ENCODE results near the gene MRPS15.

DNA sequence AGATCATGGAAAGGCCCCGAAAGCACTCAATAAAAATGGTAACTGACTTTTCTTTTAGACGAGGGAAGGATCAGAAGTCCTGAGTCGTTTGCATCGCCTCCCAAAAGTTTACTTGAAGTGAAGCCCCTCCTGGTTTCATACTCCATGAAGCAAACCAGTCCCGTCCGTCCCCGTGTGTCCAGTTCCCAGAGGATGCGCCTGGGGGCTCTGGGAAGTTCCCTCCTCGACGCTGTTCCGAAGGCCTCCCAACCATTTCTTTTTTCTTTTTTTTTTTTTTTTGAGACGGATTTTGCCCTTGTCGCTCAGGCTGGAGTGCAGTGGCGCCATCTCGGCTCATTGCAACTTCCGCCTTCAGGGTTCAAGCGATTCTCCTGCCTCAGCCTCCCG lies 13.3 kb downstream of the MRPS15 start:
- no peak for TF ChIP-seq CTCF (conservative IDR thresholded peaks at IDR 0.05 in 1 of 2, IDR thresholded peaks at IDR 0.05 in 1 of 2; ENCODE audit: extremely low read depth in 1 of 2, insufficient read depth in 1 of 2, low read depth in 1 of 2, low read length in 2 of 2)
- no peak for TF ChIP-seq EZH2 (IDR thresholded peaks at IDR 0.05; ENCODE audit: borderline replicate concordance, low read length)

Measured in mammary epithelial cell (primary cell).